GM18499 (cell line): Measurements from ENCODE around the gene SEC16B.

Experiments used
- ATAC-seq: cut with Tn5 transposase; IDR thresholded peaks from one replicate; pipeline ENCODE4 v1.9.1; 2021; ENCODE audit warnings: moderate number of reproducible peaks; ENCODE audit not compliant: insufficient read depth, unreplicated experiment

The SEC16B gene

GRCh38 chr1:177915641-177916040 lies 54.2 kb downstream of the SEC16B start:
- no peak for ATAC-seq

DNA sequence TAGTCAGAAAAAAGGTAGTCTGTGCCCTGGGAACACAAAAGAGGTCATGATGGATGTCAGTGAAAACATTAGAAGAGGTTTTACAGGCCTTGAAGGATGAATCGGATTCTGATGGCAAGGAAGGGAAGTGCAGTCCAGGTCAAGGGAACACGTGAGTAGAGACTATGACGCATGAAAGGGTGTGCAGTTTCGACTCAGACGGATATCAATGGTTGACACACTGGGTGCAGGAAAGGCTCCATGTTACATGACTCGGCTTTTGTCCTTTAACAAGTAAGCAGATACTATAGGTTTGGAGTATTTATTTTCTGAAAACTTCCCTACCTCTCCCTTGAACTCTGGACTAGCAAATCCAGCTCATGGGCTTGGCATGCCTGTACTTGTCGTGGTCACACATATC lies 55.3 kb downstream of the SEC16B start:
- no peak for ATAC-seq

- no peak for ATAC-seq
Observed at GRCh38 chr1:177913762-177914540, 55.9 kb downstream of the SEC16B start.

DNA sequence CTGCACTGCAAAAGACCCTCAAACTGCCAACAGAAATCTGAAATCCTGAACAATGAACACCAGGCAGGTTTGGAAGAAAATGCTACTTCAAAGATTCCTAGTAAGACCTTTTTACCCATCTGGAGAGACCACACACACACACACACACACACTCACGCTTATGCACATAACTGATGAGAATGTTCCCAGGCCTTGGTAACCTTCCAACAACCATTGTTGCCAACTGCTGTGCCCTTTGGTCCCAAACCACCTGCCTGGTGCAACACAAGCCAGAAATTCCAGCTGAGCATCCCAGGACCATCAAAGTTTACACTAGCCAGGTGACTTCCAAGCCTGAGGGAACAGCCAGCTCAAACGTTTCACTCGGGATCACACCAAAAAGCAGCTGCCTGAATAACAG lies 56.9 kb downstream of the SEC16B start:
- no peak for ATAC-seq

DNA sequence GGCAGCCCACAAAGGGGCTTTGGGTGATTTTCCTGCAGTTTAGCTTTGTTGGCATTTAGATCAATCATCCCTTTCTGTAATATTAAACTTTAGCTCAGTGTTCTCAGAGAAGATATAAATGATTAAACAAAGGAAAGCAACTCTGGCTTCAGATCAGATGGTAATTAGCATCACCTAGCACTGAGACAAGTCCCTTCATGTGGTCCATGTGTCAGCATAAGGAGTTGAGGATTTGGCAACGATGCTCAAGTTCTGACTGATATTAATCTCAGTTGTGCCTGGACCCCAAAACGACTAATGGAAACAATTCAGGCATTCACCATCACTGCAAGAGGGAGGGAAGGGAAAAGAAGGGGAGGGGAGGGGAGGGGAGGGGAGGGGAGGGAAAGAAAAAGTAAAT lies 60.4 kb downstream of the SEC16B start:
- ATAC-seq: no peak

DNA sequence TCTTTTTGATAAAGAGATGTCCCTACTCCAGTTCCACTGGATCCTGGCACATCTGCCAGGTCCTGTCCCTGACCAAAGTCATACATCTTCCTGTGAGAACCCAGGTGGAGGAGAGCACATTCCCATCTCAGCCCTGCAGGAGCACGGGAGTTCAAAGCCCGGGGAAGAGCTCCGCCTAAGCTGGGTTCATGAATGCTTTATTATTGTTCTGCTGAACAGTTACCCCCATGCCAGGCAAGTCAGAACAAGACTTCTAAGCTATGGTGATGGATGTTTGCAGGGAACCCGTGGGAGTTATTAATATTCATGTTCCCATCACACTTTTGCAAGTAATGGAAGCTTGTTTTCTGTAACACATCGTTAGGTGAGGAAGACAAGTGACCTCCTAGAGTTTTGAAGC lies 62.9 kb downstream of the SEC16B start:
- ATAC-seq: no peak

DNA sequence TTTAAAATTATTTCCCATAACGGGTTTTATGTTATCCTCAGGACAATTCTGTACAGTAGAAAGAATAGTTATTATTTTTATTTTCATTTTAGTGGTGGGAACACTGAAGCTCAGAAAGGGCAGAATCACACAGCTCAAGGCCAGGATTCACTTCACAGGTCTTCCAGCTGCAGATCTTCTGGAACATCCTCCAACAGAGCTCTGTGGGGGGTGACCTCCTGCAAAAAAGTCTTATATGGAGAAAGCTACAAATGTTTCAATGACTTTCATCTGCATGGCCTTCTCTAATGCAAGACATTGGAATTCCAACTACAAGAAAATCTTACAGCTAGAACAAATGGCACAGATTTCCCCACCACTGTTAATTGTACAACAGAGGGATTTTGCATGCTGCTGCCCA lies 64.2 kb downstream of the SEC16B start:
- no peak for ATAC-seq

DNA sequence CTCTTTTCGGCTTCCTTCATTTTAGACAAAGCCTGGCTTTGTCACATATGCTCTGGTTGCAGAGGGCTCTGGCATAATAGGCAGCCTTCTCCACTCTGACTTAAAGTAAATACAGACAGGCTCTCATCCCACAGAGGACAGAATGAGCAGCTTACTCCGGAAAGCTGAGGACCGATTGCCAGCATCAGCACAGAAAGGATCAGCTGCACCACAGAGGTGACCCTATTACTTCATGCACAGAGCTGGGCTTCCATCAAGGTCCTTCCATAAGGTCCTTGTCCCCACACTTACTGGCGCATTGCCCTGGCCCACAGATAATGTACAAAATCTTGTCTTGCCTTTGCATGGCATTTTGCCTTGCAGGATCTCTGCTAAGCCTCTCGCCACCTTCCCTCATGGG lies 67.6 kb downstream of the SEC16B start:
- ATAC-seq: no peak

- no peak for ATAC-seq
Observed at GRCh38 chr1:177897998-177898654, 71.7 kb downstream of the SEC16B start.

DNA sequence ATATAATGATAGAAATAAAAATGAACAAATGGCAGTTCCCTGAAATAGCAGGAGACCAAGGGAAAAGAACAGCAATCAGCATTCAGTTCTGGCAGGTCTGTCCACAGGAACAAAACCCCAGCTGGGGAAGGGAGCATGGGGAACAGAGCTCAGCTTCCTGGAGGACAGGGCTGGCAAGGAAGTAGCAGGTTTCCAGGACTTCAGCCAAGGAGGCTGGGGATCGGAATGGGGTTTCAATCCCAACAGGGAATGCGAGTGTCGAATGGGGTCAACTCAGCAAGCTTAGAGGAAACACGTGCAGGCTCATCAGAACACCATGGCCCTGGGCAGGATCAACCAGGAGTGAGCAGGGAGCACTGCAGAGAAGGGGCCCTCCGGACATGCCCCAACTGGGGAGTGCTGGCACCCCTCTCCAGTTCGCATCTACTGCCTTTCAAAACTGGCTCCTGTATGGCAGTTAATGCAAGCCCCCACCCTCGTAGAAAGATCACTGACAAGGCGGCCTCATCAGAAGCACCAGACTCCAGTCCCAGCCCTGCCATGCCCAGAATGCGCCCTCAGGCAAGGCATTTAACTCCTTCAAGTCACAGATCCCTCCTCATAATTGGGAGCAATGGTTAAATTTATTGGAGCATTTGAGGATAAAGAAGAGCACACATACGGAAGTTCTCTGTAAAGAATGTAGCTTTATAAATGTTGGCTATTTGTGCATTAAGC lies 72.4 kb downstream of the SEC16B start:
- no peak for ATAC-seq
